Thoracic aorta (tissue), 2 donors: ENCODE results near the gene ZNF346. TPM values are rescaled to one million over a fixed set of nuclear protein-coding genes. Genes with fewer than 3 reads are reported as not detected.

Experiments
- ATAC-seq: fragments of 150-250 bp; one replicate; pipeline ENCODE4 v1.8.0; 2017; ENCODE audit warnings: low read depth; ENCODE audit not compliant: insufficient number of reproducible peaks, low FRiP score
- DNase-seq: peaks from one replicate; pipeline ENCODE4 v3.0.0-alpha.2; 2020; ENCODE audit warnings: low spot score
- H3K27ac ChIP-seq, 2 donors: fragments of 200-600 bp; sonication (generic); 1 replicate in 1 of 2; 2 replicates in 1 of 2; pipeline ENCODE4 v1.5.1; 2016; ENCODE audit warnings: mild to moderate bottlenecking in 2 of 2, moderate library complexity in 2 of 2
- H3K27me3 ChIP-seq: fragments of 200-600 bp; sonication (generic); replicated peaks from 2 replicates; pipeline ENCODE4 v1.6.0; 2016; ENCODE audit warnings: mild to moderate bottlenecking; ENCODE audit not compliant: insufficient read depth
- H3K36me3 ChIP-seq: fragments of 200-600 bp; sonication (generic); one replicate; pipeline ENCODE4 v1.5.1; 2016
- H3K4me1 ChIP-seq, 2 donors: fragments of 200-600 bp; sonication (generic); 1 replicate in 1 of 2; 2 replicates in 1 of 2; pipeline versions ENCODE4 v1.5.1 to v1.6.0; 2016; ENCODE audit warnings: low read depth in 2 of 2, mild to moderate bottlenecking in 1 of 2; ENCODE audit not compliant: control insufficient read depth in 1 of 2
- H3K4me3 ChIP-seq: fragments of 200-600 bp; sonication (generic); 2 replicates; pipeline ENCODE4 v1.5.1; 2016; ENCODE audit warnings: mild to moderate bottlenecking
- H3K9me3 ChIP-seq: fragments of 200-600 bp; sonication (generic); 2 replicates; pipeline ENCODE4 v1.5.1; 2016
- CTCF ChIP-seq: fragments of 200-600 bp; sonication (generic); IDR thresholded peaks from one replicate; pipeline ENCODE4 v1.5.1; 2019; ENCODE audit warnings: antibody characterized with exemption
- total RNA-seq, 2 donors: library from RNA; depleted of rRNA; stranded (reverse); fragments of >200 nt; gene quantifications; one replicate each; pipeline versions ENCODE4 v1.1.0 to v1.2.3, GENCODE V29; 2016

Gene ZNF346
- total RNA-seq, 2 donors from 2014 or later = 22.9 to 25.1 TPM

DNA sequence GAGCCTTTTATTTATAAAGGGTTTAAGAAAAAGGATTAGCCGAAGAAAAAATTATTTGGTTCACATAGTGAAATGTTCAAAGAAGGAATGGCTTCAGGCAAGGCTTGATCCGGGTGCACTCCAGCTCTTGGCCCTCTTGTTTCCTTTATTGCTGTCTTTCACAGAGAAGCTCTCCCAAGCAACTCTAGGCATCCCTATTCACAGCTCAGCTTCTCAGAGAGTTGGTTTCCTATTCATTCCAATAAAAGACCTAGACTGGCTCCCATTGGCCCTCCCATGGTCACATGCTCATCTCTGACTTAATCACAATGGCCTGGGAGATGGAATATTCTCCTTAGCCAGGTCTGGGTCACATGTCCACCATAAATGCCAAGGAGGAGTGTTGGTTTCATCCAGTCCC lies 54.8 kb downstream of the ZNF346 start:
- ATAC-seq = no peak
- peaks cover 4% of the 10 kb centered on the region for H3K36me3 ChIP-seq
- H3K4me3 ChIP-seq = no peak overlapping the region
- H3K27me3 ChIP-seq = no peaks in the 10 kb centered on the region
- H3K4me1 ChIP-seq = no peaks in the 10 kb centered on the region
- no peak for TF ChIP-seq CTCF
- no peaks in the 10 kb centered on the region for H3K9me3 ChIP-seq
- DNase-seq = no peak
- H3K27ac ChIP-seq = no peak overlapping the region

- Histone ChIP-seq H3K27ac (no peak overlapping the region), H3K27me3 (no peaks in the 10 kb centered on the region), H3K4me3 (no peak overlapping the region), H3K9me3 (no peaks in the 10 kb centered on the region), H3K4me1 (no peaks in the 10 kb centered on the region), H3K36me3 (no peaks in the 10 kb centered on the region)
- TF ChIP-seq CTCF = no peak
- no peak for ATAC-seq
- no peak for DNase-seq
Measured at GRCh38 chr5:177079606-177080005, 57.1 kb downstream of the ZNF346 start.

- Histone ChIP-seq H3K36me3 (no peaks in the 10 kb centered on the region), H3K9me3 (no peaks in the 10 kb centered on the region), H3K27me3 (no peaks in the 10 kb centered on the region), H3K4me3 (no peak overlapping the region), H3K4me1 (no peaks in the 10 kb centered on the region), H3K27ac (no peak overlapping the region)
- no peak for DNase-seq
- no peak for TF ChIP-seq CTCF
- ATAC-seq = no peak
Measured at GRCh38 chr5:177080265-177080664, 57.8 kb downstream of the ZNF346 start.

- TF ChIP-seq CTCF = no peak
- H3K27ac ChIP-seq = no peak overlapping the region
- ATAC-seq (no peak), DNase-seq (no peak)
- peaks cover under 1 to 1% of the 10 kb centered on the region in 2 donors for H3K4me1 ChIP-seq
- no peaks in the 10 kb centered on the region for H3K9me3 ChIP-seq
- H3K36me3 ChIP-seq = no peaks in the 10 kb centered on the region
- no peak overlapping the region for H3K4me3 ChIP-seq
- no peaks in the 10 kb centered on the region for H3K27me3 ChIP-seq
Measured at GRCh38 chr5:177081859-177082258, 59.4 kb downstream of the ZNF346 start.

DNA sequence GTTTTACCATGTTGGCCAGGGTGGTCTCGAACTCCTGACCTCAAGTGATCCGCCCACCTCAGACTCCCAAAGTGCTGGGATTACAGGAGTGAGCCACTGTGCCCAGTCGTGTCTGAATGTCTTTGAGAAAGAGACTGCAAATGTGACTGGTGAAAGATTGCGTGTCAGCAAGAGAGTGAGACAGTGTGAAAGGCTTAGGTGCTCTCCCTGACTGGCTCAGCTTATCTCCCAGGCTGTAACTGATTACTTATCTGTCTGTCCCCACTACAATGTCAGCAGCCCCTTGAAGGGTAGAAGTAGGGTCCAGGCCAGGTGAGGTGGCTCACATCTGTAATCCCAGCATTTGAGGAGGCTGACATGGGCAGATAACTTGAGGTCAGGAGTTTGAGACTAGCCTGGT lies 60.9 kb downstream of the ZNF346 start:
- Histone ChIP-seq H3K27me3 (peaks cover 5% of the 10 kb centered on the region), H3K4me1 (peaks cover 4 to 10% of the 10 kb centered on the region in 2 donors), H3K4me3 (no peak overlapping the region), H3K36me3 (no peaks in the 10 kb centered on the region), H3K27ac (no peak overlapping the region), H3K9me3 (no peaks in the 10 kb centered on the region)
- TF ChIP-seq CTCF = no peak
- DNase-seq (no peak), ATAC-seq (no peak)
